HT-29 (cell line): Measurements from ENCODE around the gene HS6ST1. TPM values are rescaled to one million over a fixed set of nuclear protein-coding genes. Genes with fewer than 3 reads are reported as not detected.
"Not testable (repeated sequence)": the region's sequence is repeated elsewhere in the genome, so short reads cannot be mapped to it uniquely, and the experiment has no call there.

Experiments
- DNase-seq: peaks from one replicate; pipeline ENCODE4 v3.0.0-alpha.2; 2015; ENCODE audit warnings: low spot score
- total RNA-seq: library from RNA; depleted of rRNA; stranded (reverse); fragments of >200 nt; shearing (Covaris generic); gene quantifications from 2 replicates; pipeline ENCODE4 v1.2.3, GENCODE V29; 2014

Gene HS6ST1
- total RNA-seq, 1 experiment from 2014 or later = 17.7 TPM

DNA sequence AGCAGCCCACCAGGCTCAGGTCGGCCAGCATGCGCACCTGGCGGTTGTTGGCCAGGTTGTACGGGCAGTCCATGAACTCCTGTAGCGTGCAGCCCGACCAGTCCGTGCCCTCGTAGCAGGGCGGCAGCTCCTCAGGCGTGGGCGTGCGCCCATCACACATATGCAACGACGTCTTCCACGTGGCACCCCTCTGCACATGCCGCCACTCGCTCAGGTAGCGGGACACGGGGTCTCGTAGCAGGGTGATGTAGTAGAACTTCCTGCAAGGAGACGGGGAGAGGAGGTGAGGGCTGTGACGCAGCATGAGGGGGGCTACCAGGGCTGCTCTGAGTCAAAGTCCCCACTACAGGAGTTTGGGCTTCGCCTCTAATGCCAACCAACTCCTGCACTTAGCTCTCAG, 50.1 kb downstream of the HS6ST1 start:
- not testable (repeated sequence) for DNase-seq

DNA sequence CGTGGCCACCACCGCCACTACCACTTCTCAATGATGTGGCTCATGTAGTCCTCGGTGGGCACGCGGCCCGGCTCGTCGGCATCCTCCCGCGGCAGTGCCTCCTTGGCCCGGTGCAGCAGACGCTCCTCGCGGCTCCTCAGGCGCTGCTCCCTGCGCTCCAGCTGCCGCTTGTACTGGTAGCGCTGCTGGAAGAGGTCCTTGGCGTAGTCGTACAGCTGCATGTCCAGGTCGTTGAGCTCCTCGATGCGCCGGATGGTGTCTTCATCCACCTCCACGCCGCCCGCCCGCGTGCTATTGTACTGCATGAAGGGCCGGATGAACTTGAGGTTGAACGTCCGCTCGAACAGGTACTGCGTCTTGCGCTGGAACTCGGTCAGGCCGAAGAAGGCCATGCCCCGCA, 50.5 kb downstream of the HS6ST1 start:
- DNase-seq = not testable (repeated sequence)

DNA sequence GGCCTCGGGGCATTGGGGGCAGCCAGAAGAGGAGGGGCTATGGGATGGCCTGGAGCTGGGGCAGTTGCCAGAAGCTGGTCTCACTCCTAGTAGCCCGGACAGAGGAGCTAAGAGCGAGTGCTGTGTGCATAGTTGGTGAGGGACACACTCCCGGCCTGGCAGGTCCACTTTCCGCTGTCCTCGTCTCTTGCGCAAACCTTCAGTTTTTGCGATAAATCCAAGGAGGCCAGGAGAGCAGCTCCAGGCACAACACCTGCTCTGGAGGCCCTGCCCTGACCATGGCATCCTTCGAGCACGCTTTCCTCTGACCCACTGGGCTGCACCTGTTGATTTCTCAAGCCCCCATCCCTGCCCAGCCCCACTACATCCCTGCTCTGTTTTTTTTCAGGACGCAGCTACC, 51.0 kb downstream of the HS6ST1 start:
- DNase-seq = not testable (repeated sequence)

GRCh38 chr2:128267197-128267596, 51.5 kb downstream of the HS6ST1 start:
- DNase-seq = not testable (repeated sequence)

DNA sequence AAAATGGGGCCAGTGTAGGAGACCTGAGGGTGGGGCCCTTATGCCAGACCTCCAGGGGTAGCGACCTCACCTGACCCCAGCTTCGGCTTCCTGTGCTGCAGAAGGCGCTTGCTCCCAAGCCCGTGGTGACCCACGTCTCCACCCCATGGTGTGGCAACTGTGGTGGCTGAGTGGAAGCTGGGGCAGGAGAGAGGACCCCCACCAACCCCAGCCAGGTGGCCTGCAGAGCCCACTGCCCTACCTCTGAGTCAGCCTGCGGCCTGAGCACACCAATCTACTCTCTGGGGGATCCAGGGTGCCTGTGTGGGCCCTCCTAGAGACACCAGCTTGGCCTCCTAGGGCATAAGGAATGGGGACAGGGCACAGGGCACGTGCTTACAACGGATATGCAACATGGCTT, 52.2 kb downstream of the HS6ST1 start:
- not testable (repeated sequence) for DNase-seq

- DNase-seq = not testable (repeated sequence)
These were observed 53.1 kb downstream of the HS6ST1 start for GRCh38 chr2:128265608-128265993.

DNA sequence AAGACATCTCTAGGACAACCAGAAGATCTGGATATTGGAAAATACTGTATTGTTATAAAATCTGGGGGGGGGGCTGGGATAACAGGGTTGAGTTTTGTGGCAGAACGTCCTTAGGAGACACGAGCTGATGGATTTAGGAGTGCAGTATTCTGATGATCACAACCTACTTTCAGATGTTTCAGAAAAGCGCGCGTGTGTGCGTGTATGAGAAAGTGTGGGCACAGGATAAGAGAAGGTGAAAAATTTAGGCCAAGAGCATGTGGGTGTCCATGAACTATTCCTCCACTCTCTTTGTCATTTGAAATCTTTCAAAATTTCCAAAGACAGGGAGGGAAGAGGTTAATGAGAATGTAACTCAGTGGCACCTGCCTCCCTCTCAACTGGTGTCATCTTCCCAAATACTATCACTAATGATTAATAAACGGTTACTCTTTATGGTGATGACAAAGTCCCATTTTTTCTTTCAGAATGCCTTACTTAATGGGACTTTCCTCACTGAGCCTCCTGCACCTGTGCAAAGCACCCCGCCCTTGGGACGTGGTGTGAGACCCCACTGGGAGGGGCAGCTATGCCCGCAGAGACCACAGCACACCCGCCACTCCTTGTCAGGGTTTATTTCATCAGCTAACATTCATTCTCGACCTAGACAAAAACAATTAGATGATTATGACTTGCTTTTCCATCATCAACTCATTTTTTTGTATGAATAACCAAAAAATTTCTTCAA, 53.6 kb downstream of the HS6ST1 start:
- DNase-seq = no peak

DNA sequence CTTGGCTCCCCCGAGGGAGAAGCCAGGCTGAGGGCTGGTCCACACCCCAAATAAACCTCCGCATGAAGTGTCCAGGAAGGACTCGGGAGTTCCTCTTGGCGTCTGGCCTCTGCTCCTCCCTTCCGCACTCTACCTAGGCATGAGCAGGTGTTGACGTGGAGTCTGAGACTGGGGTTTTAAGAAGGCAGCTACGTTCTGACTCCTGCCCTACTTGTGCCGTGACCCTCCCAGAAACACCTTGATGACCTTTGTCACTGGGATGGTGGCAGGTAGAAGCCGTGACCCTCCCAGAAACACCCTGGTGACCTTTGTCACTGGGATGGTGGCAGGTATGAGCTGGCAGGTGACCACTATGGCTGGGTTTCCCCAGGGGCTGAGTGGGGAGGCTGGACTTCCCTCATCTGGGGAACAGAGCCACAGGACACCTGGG, 54.8 kb downstream of the HS6ST1 start:
- no peak for DNase-seq

GRCh38 chr2:128262315-128263253, 56.1 kb downstream of the HS6ST1 start:
- DNase-seq = no peak

GRCh38 chr2:128261245-128262128, 57.2 kb downstream of the HS6ST1 start:
- DNase-seq = no peak

DNA sequence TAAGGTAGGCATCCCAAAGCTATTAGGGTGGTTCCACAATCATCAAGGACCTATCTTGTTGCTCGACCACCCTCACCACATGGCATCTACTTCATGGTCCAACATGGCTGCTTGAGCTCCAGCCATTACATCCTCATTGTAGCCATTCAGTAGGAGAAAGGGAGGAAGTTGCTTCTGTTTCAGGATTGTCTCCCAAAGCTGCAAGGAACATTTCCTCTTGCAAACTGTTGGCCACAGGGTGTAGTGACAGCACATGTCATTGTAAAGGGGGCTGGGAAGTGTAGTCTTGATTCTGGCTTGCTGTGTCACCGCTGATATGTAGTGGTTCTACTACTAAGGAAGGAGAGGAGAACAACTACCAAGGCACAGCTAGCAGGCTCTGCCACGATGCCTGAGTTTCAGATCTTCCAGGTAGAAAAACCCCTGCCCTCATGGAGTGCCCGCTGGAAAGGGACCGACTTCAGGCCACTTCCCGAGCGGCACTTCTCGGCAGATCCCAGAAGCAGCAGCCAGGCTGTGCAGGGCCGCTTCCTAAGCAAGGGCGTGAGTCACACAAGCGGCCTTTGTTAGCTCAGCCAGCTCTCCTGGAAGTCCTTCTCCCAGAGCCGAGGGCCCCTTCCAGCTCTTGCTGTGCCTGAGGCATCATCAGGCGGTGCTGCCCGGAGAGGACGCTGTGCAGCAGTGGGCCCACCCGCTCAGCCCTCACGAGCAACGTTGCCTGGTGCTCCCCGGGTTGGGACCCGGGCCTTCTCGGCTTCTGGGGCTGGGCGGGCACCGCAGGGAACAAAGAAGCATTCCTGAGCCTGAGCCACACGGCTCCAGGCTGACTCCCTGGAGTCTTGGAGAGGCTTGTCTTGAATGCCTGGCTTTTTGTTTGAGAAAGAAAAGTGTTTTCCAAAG, 58.2 kb downstream of the HS6ST1 start:
- DNase-seq = peak; percentile 79

DNA sequence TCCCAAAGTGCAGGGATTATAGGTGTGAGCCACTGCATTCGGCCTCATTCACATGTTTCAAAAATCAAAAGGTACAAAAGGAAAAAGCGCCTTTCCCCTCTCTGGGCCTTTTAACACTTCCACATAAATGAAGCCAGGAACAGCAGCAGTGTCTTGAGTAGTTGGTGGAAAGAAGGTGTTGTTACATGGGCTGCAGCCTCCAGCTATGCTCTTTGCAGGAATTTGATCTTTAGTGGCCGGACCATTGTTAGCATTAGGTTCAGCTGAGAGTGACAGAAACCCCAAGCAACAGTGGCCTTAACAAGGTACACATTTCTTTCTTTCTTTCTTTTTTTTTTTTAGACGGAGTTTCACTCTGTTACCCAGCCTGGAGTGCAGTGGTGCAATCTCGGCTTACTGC, 59.1 kb downstream of the HS6ST1 start:
- DNase-seq = no peak

- no peak for DNase-seq
These were observed 60.5 kb downstream of the HS6ST1 start for GRCh38 chr2:128258218-128258617.

GRCh38 chr2:128252501-128252900, 66.2 kb downstream of the HS6ST1 start:
- no peak for DNase-seq

GRCh38 chr2:128252086-128252485, 66.6 kb downstream of the HS6ST1 start:
- DNase-seq = not testable (repeated sequence)

GRCh38 chr2:128250229-128251025, 68.2 kb downstream of the HS6ST1 start:
- DNase-seq = no peak

DNA sequence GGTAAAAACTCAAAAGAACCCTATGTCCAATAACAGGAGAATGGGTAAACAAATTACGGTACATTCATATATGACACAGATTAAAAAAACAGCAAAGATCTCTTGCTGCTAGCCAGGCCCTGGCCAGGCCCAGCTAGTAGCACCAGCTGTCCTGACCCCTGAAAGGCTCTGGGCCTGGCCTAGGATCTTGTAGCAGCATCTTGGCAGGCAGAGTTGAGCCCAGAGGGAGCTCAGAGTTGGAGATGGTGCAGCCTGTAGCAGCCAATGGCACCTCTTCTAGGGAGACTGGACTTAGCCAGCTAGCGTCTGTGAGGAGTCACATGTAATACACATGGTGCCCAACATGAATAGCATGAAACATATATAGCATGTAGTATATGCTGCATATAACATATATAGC, 69.1 kb downstream of the HS6ST1 start:
- DNase-seq = no peak

GRCh38 chr2:128245813-128246212, 72.9 kb downstream of the HS6ST1 start:
- DNase-seq = no peak

DNA sequence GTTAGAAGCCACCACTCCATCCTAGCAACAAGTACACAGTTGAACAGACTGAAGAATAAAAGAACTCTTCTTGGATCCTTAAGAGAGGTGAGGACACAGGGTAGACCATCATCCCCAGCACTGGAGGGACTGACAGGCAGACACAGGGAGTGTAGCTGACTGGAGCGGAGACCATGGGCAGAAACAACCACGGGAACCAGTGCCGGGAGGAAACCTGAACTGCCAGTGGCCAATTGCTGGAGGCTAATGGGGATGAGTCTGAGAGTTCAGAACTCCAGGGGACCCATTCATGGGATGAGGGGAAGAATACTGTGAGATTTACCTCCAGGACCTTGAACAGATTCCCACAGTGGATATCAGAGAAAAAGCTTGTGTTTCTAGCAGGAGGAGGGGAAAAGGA, 76.8 kb downstream of the HS6ST1 start:
- DNase-seq = no peak
